Osteocyte (in vitro differentiated cells): Measurements from ENCODE around the gene SMAD3. TPM values are rescaled to one million over a fixed set of nuclear protein-coding genes. Genes with fewer than 3 reads are reported as not detected.

Experiments
- DNase-seq: peaks from one replicate; pipeline ENCODE4 v3.0.0; 2021; ENCODE audit warnings: mixed read lengths; ENCODE audit not compliant: unreplicated experiment; ENCODE audit errors: extremely low spot score
- H3K27ac Mint-ChIP-seq: one replicate; pipeline ENCODE4 v1.8.0; 2021; ENCODE audit warnings: mild to moderate bottlenecking, mixed read lengths; ENCODE audit not compliant: unreplicated experiment
- H3K27me3 Mint-ChIP-seq: one replicate; pipeline ENCODE4 v1.8.0; 2021; ENCODE audit warnings: mixed read lengths; ENCODE audit not compliant: unreplicated experiment
- H3K36me3 Mint-ChIP-seq: one replicate; pipeline ENCODE4 v1.8.0; 2021; ENCODE audit warnings: mixed read lengths; ENCODE audit not compliant: unreplicated experiment
- H3K4me1 Mint-ChIP-seq: one replicate; pipeline ENCODE4 v1.8.0; 2021; ENCODE audit warnings: mixed read lengths; ENCODE audit not compliant: unreplicated experiment
- H3K4me3 Mint-ChIP-seq: one replicate; pipeline ENCODE4 v1.8.0; 2021; ENCODE audit warnings: mild to moderate bottlenecking, moderate library complexity, mixed read lengths; ENCODE audit not compliant: unreplicated experiment
- H3K9me3 Mint-ChIP-seq: one replicate; pipeline ENCODE4 v1.8.0; 2021; ENCODE audit warnings: mixed read lengths; ENCODE audit not compliant: unreplicated experiment
- total RNA-seq: library from RNA; stranded (reverse); gene quantifications from 2 replicates; pipeline ENCODE4 v1.2.1, GENCODE V29; 2021
- TF ChIP-seq, protein P1 (sequence below): fragments of 200-600 bp; sonication (generic); IDR thresholded peaks from 2 replicates; pipeline ENCODE4 v1.5.0; 2021; ENCODE audit warnings: antibody characterized with exemption, mild to moderate bottlenecking, moderate library complexity

The SMAD3 gene
- total RNA-seq, 1 donor from 2014 or later = 39.7 TPM

GRCh38 chr15:67040277-67040676 lies 25.1 kb upstream of the SMAD3 start:
- Mint-ChIP-seq H3K27me3 (no peaks in the 10 kb centered on the region), H3K4me1 (peaks cover 60% of the 10 kb centered on the region), H3K4me3 (no peak overlapping the region), H3K36me3 (no peaks in the 10 kb centered on the region), H3K27ac (peak overlapping the region; percentile 33), H3K9me3 (no peaks in the 10 kb centered on the region)
- no peak for DNase-seq
- TF ChIP-seq, protein P1, sequence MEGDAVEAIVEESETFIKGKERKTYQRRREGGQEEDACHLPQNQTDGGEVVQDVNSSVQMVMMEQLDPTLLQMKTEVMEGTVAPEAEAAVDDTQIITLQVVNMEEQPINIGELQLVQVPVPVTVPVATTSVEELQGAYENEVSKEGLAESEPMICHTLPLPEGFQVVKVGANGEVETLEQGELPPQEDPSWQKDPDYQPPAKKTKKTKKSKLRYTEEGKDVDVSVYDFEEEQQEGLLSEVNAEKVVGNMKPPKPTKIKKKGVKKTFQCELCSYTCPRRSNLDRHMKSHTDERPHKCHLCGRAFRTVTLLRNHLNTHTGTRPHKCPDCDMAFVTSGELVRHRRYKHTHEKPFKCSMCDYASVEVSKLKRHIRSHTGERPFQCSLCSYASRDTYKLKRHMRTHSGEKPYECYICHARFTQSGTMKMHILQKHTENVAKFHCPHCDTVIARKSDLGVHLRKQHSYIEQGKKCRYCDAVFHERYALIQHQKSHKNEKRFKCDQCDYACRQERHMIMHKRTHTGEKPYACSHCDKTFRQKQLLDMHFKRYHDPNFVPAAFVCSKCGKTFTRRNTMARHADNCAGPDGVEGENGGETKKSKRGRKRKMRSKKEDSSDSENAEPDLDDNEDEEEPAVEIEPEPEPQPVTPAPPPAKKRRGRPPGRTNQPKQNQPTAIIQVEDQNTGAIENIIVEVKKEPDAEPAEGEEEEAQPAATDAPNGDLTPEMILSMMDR = no peak

GRCh38 chr15:67042551-67043142 lies 22.8 kb upstream of the SMAD3 start:
- DNase-seq = no peak
- TF ChIP-seq, protein P1 = no peak
- Mint-ChIP-seq H3K27ac (peak overlapping the region; percentile 25), H3K36me3 (no peaks in the 10 kb centered on the region), H3K9me3 (no peaks in the 10 kb centered on the region), H3K4me1 (peaks cover 45% of the 10 kb centered on the region), H3K4me3 (no peak overlapping the region), H3K27me3 (no peaks in the 10 kb centered on the region)

- H3K4me1 Mint-ChIP-seq = peaks cover 50% of the 10 kb centered on the region
- H3K9me3 Mint-ChIP-seq = no peaks in the 10 kb centered on the region
- DNase-seq = no peak
- no peaks in the 10 kb centered on the region for H3K27me3 Mint-ChIP-seq
- peak overlapping the region; percentile 93 for H3K27ac Mint-ChIP-seq
- TF ChIP-seq, protein P1 = no peak
- no peak overlapping the region for H3K4me3 Mint-ChIP-seq
- no peaks in the 10 kb centered on the region for H3K36me3 Mint-ChIP-seq
These were observed 21.2 kb upstream of the SMAD3 start for GRCh38 chr15:67043939-67044771.

- no peak overlapping the region for H3K27ac Mint-ChIP-seq
- TF ChIP-seq, protein P1 = no peak
- H3K4me1 Mint-ChIP-seq = peaks cover 60% of the 10 kb centered on the region
- no peak overlapping the region for H3K4me3 Mint-ChIP-seq
- no peak for DNase-seq
- H3K36me3 Mint-ChIP-seq = no peaks in the 10 kb centered on the region
- no peaks in the 10 kb centered on the region for H3K27me3 Mint-ChIP-seq
- H3K9me3 Mint-ChIP-seq = no peaks in the 10 kb centered on the region
These were observed 18.2 kb upstream of the SMAD3 start for GRCh38 chr15:67047149-67047661.
